Stimulated activated CD4-positive, alpha-beta T cell treated with anti-CD3 and anti-CD28 coated beads, Interleukin-2, amount 100 ng/mL, for 4 hours (primary cell): ENCODE measurements around the gene UNC119.
"Not testable (repeated sequence)": the region's sequence is repeated elsewhere in the genome, so short reads cannot be mapped to it uniquely, and the experiment has no call there.

ENCODE experiments used
- DNase-seq: peaks from one replicate; pipeline ENCODE4 v3.0.0-alpha.2; 2020; ENCODE audit warnings: low read depth

Gene UNC119

GRCh38 chr17:28552176-28552999 is at the start of gene UNC119:
TSS of gene UNC119 (minus strand) at chr17:28552624. CDS start at chr17:28552557, 67 bp downstream.
- DNase-seq: peak; percentile 66

- DNase-seq: peak; percentile 52
Observed at GRCh38 chr17:28599311-28600184, 47.1 kb upstream of the UNC119 start.

- DNase-seq: peak; percentile 91
Observed at GRCh38 chr17:28598799-28599310, 46.4 kb upstream of the UNC119 start, which contains the start of gene SPAG5. TSS of gene SPAG5 (minus strand) at chr17:28599025. CDS start at chr17:28598946, 79 bp downstream.

- no peak for DNase-seq
Observed at GRCh38 chr17:28598389-28598788, 46.0 kb upstream of the UNC119 start.

- DNase-seq: no peak
Observed at GRCh38 chr17:28597606-28598383, 45.4 kb upstream of the UNC119 start.

- no peak for DNase-seq
Observed at GRCh38 chr17:28592260-28592659, 39.8 kb upstream of the UNC119 start.

- DNase-seq: no peak
Observed at GRCh38 chr17:28585851-28586250, 33.4 kb upstream of the UNC119 start.

GRCh38 chr17:28584434-28584833 is 32.0 kb upstream of the UNC119 start:
- DNase-seq: no peak

- no peak for DNase-seq
Observed at GRCh38 chr17:28582513-28582912, 30.1 kb upstream of the UNC119 start.

- no peak for DNase-seq
Observed at GRCh38 chr17:28580959-28581358, 28.5 kb upstream of the UNC119 start.

- no peak for DNase-seq
Observed at GRCh38 chr17:28579526-28579925, 27.1 kb upstream of the UNC119 start.

- no peak for DNase-seq
Observed at GRCh38 chr17:28578246-28579195, 26.1 kb upstream of the UNC119 start.

GRCh38 chr17:28577466-28577824 is 25.0 kb upstream of the UNC119 start:
- no peak for DNase-seq

GRCh38 chr17:28576758-28577465 is 24.5 kb upstream of the UNC119 start, which contains the start of gene ALDOC:
TSS of gene ALDOC (minus strand) at chr17:28576895. CDS start at chr17:28575532, 1,363 bp downstream.
- peak; percentile 98 for DNase-seq

GRCh38 chr17:28576016-28576415 is 23.6 kb upstream of the UNC119 start:
- DNase-seq: not testable (repeated sequence)

GRCh38 chr17:28575126-28575795 is 22.8 kb upstream of the UNC119 start:
- no peak for DNase-seq

GRCh38 chr17:28574526-28574925 is 22.1 kb upstream of the UNC119 start:
- DNase-seq: no peak

- no peak for DNase-seq
Observed at GRCh38 chr17:28573966-28574480, 21.6 kb upstream of the UNC119 start.

GRCh38 chr17:28573521-28573920 is 21.1 kb upstream of the UNC119 start:
- no peak for DNase-seq
